Measurements from ENCODE around the gene OR13J1.
"Not testable (repeated sequence)": the region's sequence is repeated elsewhere in the genome, so short reads cannot be mapped to it uniquely, and the experiment has no call there.

The OR13J1 gene, protein sequence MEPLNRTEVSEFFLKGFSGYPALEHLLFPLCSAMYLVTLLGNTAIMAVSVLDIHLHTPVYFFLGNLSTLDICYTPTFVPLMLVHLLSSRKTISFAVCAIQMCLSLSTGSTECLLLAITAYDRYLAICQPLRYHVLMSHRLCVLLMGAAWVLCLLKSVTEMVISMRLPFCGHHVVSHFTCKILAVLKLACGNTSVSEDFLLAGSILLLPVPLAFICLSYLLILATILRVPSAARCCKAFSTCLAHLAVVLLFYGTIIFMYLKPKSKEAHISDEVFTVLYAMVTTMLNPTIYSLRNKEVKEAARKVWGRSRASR

DNA sequence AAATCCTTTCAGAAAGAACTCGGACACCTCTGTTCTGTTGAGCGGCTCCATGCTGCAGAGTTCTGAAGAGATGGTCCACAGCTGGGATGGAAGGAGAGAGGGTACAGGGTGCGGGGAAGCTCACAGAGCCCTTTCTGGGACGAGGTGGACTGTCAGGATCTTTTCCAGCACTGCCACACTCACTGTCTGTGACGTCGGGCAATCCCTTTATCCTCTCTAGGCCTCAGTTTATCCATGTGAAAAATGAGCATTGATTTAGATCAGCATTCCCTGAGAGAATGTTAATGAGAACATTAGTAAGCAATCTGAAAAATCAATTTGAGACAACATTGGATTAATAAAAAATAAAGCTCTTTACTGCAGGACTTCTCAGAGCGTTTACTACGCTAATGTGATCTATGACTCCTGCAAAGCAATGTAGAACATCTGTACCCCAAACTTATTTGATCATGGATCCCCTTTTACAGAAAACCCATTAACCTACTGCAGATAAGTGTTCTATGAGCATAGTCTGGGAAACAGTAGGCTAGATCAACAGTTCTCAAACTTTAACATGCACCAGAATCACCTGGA is at the start of gene OR13J1:
Gene OR13J1 (minus strand): TSS at position 51 of the 573 bp plus-strand sequence. CDS start 0 bp downstream, at position 51.
- in situ Hi-C loops (cut with MboI; ENCODE audit: low sequenced_read_pairs), result no loop called here

- in situ Hi-C loops (cut with MboI; ENCODE audit: low sequenced_read_pairs), result no loop called here
Measured at GRCh38 chr9:35919212-35920008, 49.2 kb upstream of the OR13J1 start.

DNA sequence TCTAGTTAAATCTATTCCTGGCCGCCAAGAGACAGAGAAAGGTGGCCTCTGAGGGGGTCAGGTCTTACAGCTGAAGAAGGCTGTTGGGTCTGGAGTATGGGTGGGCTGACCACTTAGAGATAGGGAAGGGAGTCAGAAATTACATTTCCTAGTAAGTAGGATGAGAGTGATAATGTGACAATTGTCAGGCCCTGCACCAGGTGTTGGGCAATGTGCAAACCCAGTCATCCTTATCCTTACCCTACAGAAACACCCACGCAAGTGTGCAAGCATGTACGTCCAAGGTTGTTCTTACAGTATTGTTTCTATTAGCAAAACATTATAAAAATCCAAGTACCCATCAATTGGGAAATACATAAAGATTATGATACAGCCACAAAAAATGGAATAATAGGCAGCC is 48.6 kb upstream of the OR13J1 start:
- in situ Hi-C loops (cut with MboI; ENCODE audit: low sequenced_read_pairs), result no loop called here

GRCh38 chr9:35917261-35917660 is 47.1 kb upstream of the OR13J1 start:
- in situ Hi-C loops (cut with MboI; ENCODE audit: low sequenced_read_pairs), result no loop called here

DNA sequence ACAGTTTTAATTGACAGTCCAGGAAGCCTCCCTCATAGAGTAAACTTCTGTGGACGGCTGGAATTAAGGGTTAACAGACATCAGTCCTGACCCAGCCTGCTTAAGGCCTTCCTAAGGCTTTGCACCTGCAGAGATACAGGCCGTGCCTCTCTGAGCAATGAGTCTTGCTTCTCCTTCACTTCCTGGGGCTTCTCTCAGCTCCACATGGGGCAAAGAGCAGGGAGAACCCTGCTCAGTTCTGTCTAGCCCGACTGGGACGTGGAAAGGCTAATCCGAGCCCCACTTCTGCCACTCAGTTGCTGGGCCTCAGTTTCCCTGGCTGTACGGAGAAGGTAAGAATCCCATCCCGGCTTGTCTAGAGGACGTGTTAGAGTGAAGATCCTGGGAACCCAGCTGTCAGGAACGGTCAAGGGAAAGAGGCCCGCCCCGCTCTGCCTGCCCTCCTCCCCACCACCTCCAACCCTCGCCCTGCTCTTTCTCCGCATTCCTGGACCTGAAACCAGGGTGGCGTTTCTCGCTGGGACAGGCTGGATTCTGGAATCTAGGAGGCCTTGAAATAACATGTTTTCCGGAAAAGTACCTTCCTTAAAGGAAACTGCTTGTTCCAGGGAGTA is 45.6 kb upstream of the OR13J1 start:
- in situ Hi-C loops (cut with MboI; ENCODE audit: low sequenced_read_pairs), result no loop called here

GRCh38 chr9:35914301-35914807 is 44.2 kb upstream of the OR13J1 start:
- in situ Hi-C loops (cut with MboI; ENCODE audit: low sequenced_read_pairs), result no loop called here

- in situ Hi-C loops (cut with MboI; ENCODE audit: low sequenced_read_pairs), result not testable (repeated sequence)
Measured at GRCh38 chr9:35913429-35913828, 43.2 kb upstream of the OR13J1 start.

GRCh38 chr9:35912791-35913400 is 42.7 kb upstream of the OR13J1 start:
- in situ Hi-C loops (cut with MboI; ENCODE audit: low sequenced_read_pairs), result no loop called here

GRCh38 chr9:35911690-35912089 is 41.5 kb upstream of the OR13J1 start:
- in situ Hi-C loops (cut with MboI; ENCODE audit: low sequenced_read_pairs), result no loop called here

DNA sequence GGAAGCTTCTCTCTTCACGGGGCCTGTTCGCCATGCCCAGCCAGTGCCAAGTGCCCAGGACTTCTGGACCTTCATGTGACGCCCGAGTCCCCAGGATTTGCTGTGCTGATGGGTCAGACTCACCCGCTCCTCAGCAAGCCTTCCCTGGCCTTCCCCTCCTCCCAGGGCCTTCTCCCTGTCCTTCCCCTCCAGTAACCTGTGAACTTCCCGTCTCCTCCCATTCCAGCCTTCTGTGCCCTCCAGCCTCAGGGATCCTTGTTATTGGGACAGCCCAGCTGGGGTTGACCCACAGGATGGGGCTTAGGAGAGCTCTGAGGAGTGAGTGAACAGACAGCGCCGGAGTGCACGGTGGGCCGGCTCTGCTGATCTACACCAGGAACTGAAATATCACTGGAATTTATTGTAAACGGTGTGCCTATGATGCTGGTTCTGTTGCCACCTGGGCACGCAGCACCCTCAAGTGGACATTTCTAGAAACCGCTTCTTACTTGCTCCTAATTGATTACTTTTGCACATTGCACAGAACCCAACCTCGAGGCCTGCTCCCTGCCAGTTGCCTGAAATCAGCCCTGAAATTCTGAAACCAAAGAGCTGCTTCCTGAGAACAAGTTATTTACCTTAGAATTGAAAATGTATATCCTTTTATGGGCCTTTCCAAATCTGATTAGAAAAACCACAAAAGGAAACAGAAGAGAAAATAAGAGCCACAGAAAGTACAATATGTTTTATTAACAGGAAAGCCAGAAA is 40.6 kb upstream of the OR13J1 start:
- in situ Hi-C loops (cut with MboI; ENCODE audit: low sequenced_read_pairs), result no loop called here

GRCh38 chr9:35909687-35910612 is 39.7 kb upstream of the OR13J1 start:
- in situ Hi-C loops (cut with MboI; ENCODE audit: low sequenced_read_pairs), result no loop called here

DNA sequence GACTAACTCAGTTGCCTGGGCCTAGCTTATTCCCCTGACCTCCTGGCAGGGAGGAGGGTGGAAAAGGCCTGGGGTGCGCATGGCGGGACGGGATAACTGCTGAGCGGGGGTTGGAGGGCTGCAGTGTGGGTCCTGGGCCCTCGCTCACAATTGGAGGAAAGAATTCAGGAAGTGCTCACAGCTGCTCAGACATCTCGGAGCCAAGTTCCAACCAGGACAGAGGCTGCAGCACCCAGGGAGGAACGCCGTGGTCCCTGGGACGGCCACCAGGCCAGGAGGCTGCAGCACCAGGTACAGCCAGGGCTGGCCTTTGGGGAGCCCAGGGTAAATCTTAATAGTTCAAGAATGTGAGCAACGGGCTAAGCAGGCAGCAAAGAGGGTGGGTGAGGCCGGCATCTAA is 39.1 kb upstream of the OR13J1 start, which contains the start of gene SPAAR:
Gene SPAAR (plus strand): TSS at position 217 of the 400 bp plus-strand sequence. CDS start 974 bp downstream, outside the sequence.
- in situ Hi-C loops (cut with MboI; ENCODE audit: low sequenced_read_pairs), result no loop called here

DNA sequence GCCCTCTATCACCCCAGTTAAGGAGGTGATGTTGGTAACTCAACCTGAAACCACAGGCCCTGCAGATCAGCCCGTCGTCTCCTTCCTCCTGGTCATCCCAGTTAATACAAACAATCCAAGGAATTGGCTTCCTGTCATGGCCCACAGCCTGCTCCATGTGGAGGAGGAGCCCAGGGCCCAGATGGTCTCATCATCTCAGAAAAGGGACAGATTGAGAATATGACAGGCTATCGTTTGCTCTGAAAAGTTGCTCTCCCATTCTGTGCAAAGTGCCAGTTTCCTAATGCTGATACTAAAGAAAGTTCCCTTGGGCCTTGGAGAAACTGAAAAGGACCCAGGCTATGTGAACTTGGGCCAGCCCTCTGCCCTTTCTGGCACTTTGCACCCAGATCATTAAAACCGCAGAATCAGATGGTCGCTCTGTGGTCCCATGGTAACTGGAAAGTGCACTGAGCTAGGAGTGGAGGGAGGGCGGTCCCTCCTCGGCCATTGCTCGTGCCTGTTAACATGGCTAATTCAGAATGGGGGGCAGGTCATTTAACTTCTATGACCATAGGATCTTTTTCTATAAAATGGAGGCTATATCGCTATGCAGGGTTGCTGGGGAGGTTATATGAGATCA is 38.4 kb upstream of the OR13J1 start:
- in situ Hi-C loops (cut with MboI; ENCODE audit: low sequenced_read_pairs), result no loop called here

DNA sequence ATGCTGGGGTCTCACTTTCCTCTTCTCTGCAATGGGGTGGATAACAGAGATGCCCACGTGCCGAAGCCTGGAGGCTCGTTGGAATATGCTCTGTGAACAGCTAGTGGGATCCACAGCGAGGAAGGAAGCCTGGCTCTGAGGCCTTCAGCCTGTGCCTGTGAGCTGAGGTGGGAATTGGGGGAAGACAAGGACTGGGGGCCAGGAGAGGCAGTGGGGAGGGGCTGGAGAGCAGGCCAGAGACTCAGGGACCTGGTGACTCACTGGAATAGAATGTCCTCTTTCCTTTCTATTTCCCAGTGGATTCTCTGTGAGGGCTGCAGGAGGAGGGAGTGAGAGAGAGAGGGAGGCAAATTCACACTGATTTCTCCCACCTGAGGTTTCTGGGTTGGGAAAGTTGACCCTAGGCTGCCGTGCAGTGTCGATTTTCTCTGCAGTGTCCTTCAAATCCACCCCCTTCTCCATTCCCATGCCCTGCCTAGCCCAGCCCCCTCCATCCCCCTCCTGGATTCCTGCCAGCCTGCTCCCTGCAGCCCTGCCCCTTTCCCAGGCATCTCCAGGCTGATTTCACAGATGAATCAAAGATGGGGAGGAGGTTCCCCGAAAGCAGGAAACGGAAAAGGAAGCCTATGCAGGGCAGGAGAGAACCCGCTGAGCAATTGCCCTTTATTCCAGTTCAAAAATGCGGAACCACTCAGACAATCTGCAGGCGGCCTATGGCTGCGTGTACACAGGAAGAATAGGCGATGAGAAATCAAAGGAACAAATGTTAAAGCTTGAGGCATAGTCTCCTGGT is 37.7 kb upstream of the OR13J1 start:
- in situ Hi-C loops (cut with MboI; ENCODE audit: low sequenced_read_pairs), result no loop called here

DNA sequence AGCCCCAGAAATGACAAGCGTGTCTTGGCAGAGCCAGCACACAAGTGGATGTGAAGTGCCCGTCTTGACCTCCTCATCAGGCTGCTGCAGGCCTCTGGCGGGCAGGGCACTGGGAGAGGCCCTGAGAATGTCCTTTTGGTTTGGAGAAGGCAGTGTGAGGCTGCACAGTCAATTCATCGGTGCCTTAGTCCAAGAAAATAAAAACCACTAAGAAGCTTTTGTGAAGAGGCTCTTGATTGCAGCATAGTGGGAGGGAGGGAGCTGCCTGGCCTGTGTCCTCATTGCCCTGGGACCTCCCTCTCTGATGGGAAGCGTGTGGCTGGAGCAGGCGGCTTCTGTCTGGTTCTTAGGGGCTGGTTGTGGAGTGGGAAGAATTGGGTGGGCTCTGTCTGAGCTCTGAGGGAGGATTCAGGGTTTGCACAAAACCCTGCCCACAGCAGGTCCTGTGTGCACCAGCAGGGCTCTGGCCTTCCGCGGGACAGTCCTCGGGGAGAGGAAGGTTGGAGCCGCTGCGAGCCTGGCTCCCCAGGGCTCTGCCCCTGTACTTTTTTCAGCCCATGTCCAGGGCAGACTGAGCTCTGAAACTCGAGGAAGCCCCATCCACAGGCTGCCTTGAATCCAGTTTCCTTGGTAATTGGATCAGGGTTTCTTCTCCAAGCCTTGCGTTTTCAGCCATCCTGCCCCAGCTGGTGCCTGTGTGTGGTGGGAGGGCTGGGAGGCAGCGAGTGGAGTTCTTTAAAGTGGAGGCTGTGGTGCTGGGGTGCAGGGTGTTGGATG is 36.9 kb upstream of the OR13J1 start:
- in situ Hi-C loops (cut with MboI; ENCODE audit: low sequenced_read_pairs), result no loop called here

- in situ Hi-C loops (cut with MboI; ENCODE audit: low sequenced_read_pairs), result no loop called here
Measured at GRCh38 chr9:35905912-35906679, 35.9 kb upstream of the OR13J1 start, which contains the start of gene HRCT1. Gene HRCT1, plus strand, starts transcription at chr9:35906202. Its CDS starts 86 bp downstream, at chr9:35906288.
